ENCODE results near the gene MAGED1.

GRCh38 chrX:51878056-51878455, 15.4 kb upstream of the MAGED1 start:
- TF ChIP-seq, protein P1, sequence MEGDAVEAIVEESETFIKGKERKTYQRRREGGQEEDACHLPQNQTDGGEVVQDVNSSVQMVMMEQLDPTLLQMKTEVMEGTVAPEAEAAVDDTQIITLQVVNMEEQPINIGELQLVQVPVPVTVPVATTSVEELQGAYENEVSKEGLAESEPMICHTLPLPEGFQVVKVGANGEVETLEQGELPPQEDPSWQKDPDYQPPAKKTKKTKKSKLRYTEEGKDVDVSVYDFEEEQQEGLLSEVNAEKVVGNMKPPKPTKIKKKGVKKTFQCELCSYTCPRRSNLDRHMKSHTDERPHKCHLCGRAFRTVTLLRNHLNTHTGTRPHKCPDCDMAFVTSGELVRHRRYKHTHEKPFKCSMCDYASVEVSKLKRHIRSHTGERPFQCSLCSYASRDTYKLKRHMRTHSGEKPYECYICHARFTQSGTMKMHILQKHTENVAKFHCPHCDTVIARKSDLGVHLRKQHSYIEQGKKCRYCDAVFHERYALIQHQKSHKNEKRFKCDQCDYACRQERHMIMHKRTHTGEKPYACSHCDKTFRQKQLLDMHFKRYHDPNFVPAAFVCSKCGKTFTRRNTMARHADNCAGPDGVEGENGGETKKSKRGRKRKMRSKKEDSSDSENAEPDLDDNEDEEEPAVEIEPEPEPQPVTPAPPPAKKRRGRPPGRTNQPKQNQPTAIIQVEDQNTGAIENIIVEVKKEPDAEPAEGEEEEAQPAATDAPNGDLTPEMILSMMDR (IDR thresholded peaks at IDR 0.05; ENCODE audit: borderline replicate concordance, extremely low read depth, low read length, poor library complexity, severe bottlenecking) = no peak
- no peak for TF ChIP-seq EZH2 (IDR thresholded peaks at IDR 0.05; ENCODE audit: borderline replicate concordance, low read depth, low read length, severe bottlenecking)

Data from DND-41 (cell line).